A549 (cell line): ENCODE measurements around the gene RAI14. TPM values are rescaled to one million over a fixed set of nuclear protein-coding genes. Genes with fewer than 3 reads are reported as not detected.

ENCODE experiments used
- ATAC-seq, 2 experiments: fragments of 200-7000 bp in 1 of 2; fragments of >200 bp in 1 of 2; cut with Nextera tagmentation in 1 of 2; cut with Tn5 transposase in 1 of 2; 3 replicates each; pipeline versions ENCODE4 v1.8.0 to v1.9.1; 2018 to 2020; ENCODE audit warnings: mild to moderate bottlenecking in 1 of 2, moderate library complexity in 1 of 2
- CTCF ChIA-PET: fragments of 300-600 bp; sonication (Branson Sonifier 250); formaldehyde crosslinking; extraction: SDS; loops from one replicate; lab custom pipeline; 2021; ENCODE audit warnings: antibody characterized with exemption, inconsistent platforms; lab: Yijun Ruan, JAX
- POLR2A ChIA-PET: fragments of 350-600 bp; formaldehyde crosslinking; extraction: SDS; loops from one replicate; lab custom pipeline; 2021; ENCODE audit warnings: antibody characterized with exemption, inconsistent platforms; lab: Yijun Ruan, JAX
- DNase-seq, 2 experiments: peaks; one replicate each; pipeline versions ENCODE4 v3.0.0 to v3.0.0-alpha.2; 2011 to 2016; ENCODE audit warnings: low read depth in 1 of 2, low spot score in 1 of 2
- FAIRE-seq: peaks from 2 replicates; lab custom pipeline; 2011; peaks lifted over from hg19 to GRCh38; lab: Jason Lieb, UNC
- H3K27ac ChIP-seq, 2 experiments: fragments of >200 bp; sonication (Bioruptor Twin); formaldehyde crosslinking; 3 replicates each; pipeline ENCODE4 v1.5.1; 2016 to 2017
- H3K4me1 ChIP-seq: fragments of >200 bp; sonication (Bioruptor Twin); formaldehyde crosslinking; 3 replicates; pipeline ENCODE4 v1.6.1; 2016
- H3K4me2 ChIP-seq: fragments of >200 bp; sonication (Bioruptor Twin); formaldehyde crosslinking; 3 replicates; pipeline ENCODE4 v1.6.1; 2016
- H3K4me3 ChIP-seq: fragments of >200 bp; sonication (Bioruptor Twin); formaldehyde crosslinking; 3 replicates; pipeline ENCODE4 v1.5.1; 2016
- H3K9me3 ChIP-seq: fragments of >200 bp; sonication (Bioruptor Twin); formaldehyde crosslinking; 3 replicates; pipeline ENCODE4 v1.6.1; 2016
- ATOH8 ChIP-seq: fragments of 250-450 bp; sonication (Bioruptor Pico); IDR thresholded peaks from 2 replicates; pipeline ENCODE4 v1.5.0; 2020; ENCODE audit warnings: low read depth, mild to moderate bottlenecking, moderate library complexity
- BCL3 ChIP-seq: fragments of >200 bp; sonication (Bioruptor Twin); formaldehyde crosslinking; IDR thresholded peaks from 3 replicates; pipeline ENCODE4 v1.6.1; 2016
- BHLHE40 ChIP-seq: IDR thresholded peaks from 2 replicates; pipeline ENCODE4 v1.6.1; 2012; ENCODE audit warnings: low read depth, low read length, inconsistent platforms
- CBX8 ChIP-seq: fragments of 200-600 bp; sonication (generic); IDR thresholded peaks from 2 replicates; pipeline ENCODE4 v1.6.1; 2016
- CEBPB ChIP-seq, 2 experiments: fragments of >200 bp in 1 of 2; sonication (Bioruptor Twin) in 1 of 2; formaldehyde crosslinking in 1 of 2; IDR thresholded peaks; 2 replicates each; pipeline ENCODE4 v1.6.1; 2012 to 2016
- EHMT2 ChIP-seq: fragments of 200-600 bp; sonication (generic); IDR thresholded peaks from 2 replicates; pipeline ENCODE4 v1.6.1; 2016; ENCODE audit warnings: antibody characterized with exemption, low read depth, mild to moderate bottlenecking, moderate library complexity
- FOSL2 ChIP-seq, 2 experiments: fragments of 450-650 bp in 1 of 2; fragments of >200 bp in 1 of 2; sonication (Bioruptor Twin) in 1 of 2; formaldehyde crosslinking; IDR thresholded peaks; 2 replicates each; pipeline versions ENCODE4 v1.5.0 to v1.6.1; 2016 to 2020; ENCODE audit warnings: mild to moderate bottlenecking in 1 of 2, moderate library complexity in 1 of 2
- FOXS1 ChIP-seq: fragments of 250-450 bp; sonication (Bioruptor Pico); IDR thresholded peaks from 2 replicates; pipeline ENCODE4 v1.5.0; 2020; ENCODE audit warnings: mild to moderate bottlenecking, moderate library complexity
- GATA3 ChIP-seq: IDR thresholded peaks from 2 replicates; pipeline ENCODE4 v1.6.1; 2012; ENCODE audit warnings: borderline replicate concordance
- HDAC2 ChIP-seq: fragments of 200-600 bp; sonication (generic); IDR thresholded peaks from 2 replicates; pipeline ENCODE4 v1.6.1; 2016
- HEYL ChIP-seq: fragments of 250-450 bp; sonication (Bioruptor Pico); IDR thresholded peaks from 2 replicates; pipeline ENCODE4 v1.8.0; 2021; ENCODE audit warnings: mild to moderate bottlenecking, moderate library complexity
- JUN ChIP-seq, 2 experiments: fragments of >200 bp; sonication (Bioruptor Twin); formaldehyde crosslinking; IDR thresholded peaks; 2 replicates in 1 of 2; 3 replicates in 1 of 2; pipeline ENCODE4 v1.6.1; 2016 to 2017
- JUNB ChIP-seq: fragments of >200 bp; sonication (Bioruptor Twin); formaldehyde crosslinking; IDR thresholded peaks from 2 replicates; pipeline ENCODE4 v1.6.1; 2016
- KDM5A ChIP-seq: fragments of 200-600 bp; sonication (generic); IDR thresholded peaks from 2 replicates; pipeline ENCODE4 v1.6.1; 2016; ENCODE audit warnings: antibody characterized with exemption, mild to moderate bottlenecking
- MAFK ChIP-seq: fragments of 450-650 bp; IDR thresholded peaks from 2 replicates; pipeline ENCODE4 v1.6.1; 2014; ENCODE audit not compliant: partially characterized antibody
- MAX ChIP-seq: IDR thresholded peaks from 2 replicates; pipeline ENCODE4 v1.6.1; 2012
- NPAS2 ChIP-seq: fragments of 250-450 bp; sonication (Bioruptor Pico); IDR thresholded peaks from 2 replicates; pipeline ENCODE4 v1.8.0; 2022; ENCODE audit warnings: mild to moderate bottlenecking, moderate library complexity, borderline replicate concordance
- PBX3 ChIP-seq: IDR thresholded peaks from 2 replicates; pipeline ENCODE4 v1.6.1; 2012
- PHF8 ChIP-seq: fragments of 200-600 bp; sonication (generic); IDR thresholded peaks from 2 replicates; pipeline ENCODE4 v1.6.1; 2016; ENCODE audit warnings: low read depth, mild to moderate bottlenecking, antibody characterized with exemption, moderate library complexity, borderline replicate concordance
- RFX5 ChIP-seq: fragments of 450-650 bp; IDR thresholded peaks from 2 replicates; pipeline ENCODE4 v1.7.1; 2014; ENCODE audit warnings: antibody characterized with exemption, mild to moderate bottlenecking, moderate library complexity
- RNF2 ChIP-seq: fragments of 200-600 bp; sonication (generic); IDR thresholded peaks from 2 replicates; pipeline ENCODE4 v1.6.1; 2016; ENCODE audit warnings: low read depth, mild to moderate bottlenecking, antibody characterized with exemption, moderate library complexity, borderline replicate concordance
- SMC3 ChIP-seq: fragments of >200 bp; sonication (Bioruptor Twin); formaldehyde crosslinking; IDR thresholded peaks from 3 replicates; pipeline ENCODE4 v1.6.1; 2018; ENCODE audit warnings: inconsistent platforms
- TP53 ChIP-seq: fragments of 250-450 bp; sonication (Bioruptor Pico); IDR thresholded peaks from 2 replicates; pipeline ENCODE4 v1.5.0; 2021; ENCODE audit warnings: mild to moderate bottlenecking, moderate library complexity
- ZC3H11A ChIP-seq: fragments of 450-650 bp; IDR thresholded peaks from 2 replicates; pipeline ENCODE4 v1.6.1; 2014; ENCODE audit warnings: antibody characterized with exemption, mild to moderate bottlenecking
- ZNF302 ChIP-seq: fragments of 250-450 bp; sonication (Bioruptor Pico); IDR thresholded peaks from 2 replicates; pipeline ENCODE4 v1.9.0; 2021; ENCODE audit warnings: inconsistent platforms, mild to moderate bottlenecking, moderate library complexity
- ZSCAN20 ChIP-seq: fragments of 250-450 bp; sonication (Bioruptor Pico); IDR thresholded peaks from 2 replicates; pipeline ENCODE4 v1.8.0; 2022; ENCODE audit warnings: mild to moderate bottlenecking, moderate library complexity
- WGBS: methylation state at CpG from one replicate; pipeline ENCODE4 v1.1.6; 2017; ENCODE audit errors: missing lambda C conversion rate; 5-methylcytosine and 5-hydroxymethylcytosine counted together
- polyA plus RNA-seq, 4 experiments: library from polyadenylated mRNA; depleted of rRNA in 3 of 4; stranded (reverse); fragments of >200 nt; fragmentation: RNase III in 1 of 4; extraction: RNeasy Plus Mini Kit Qiagen cat#74134 plus additional on column Dnase treatment in 1 of 4; gene quantifications; 2 replicates in 3 of 4; 3 replicates in 1 of 4; pipeline ENCODE4 v1.2.3, GENCODE V29; 2011 to 2017

Gene RAI14
- polyA plus RNA-seq, 2 of the 4 experiments (the other 2 are of a cell fraction): 71.9 to 97.7 TPM

- TF ChIP-seq ZNF302 (no peak), KDM5A (no peak), FOXS1 (CRISPR knock-in tag) (no peak), ZSCAN20 (CRISPR knock-in tag) (no peak), CBX8 (no peak), GATA3 (no peak), MAX (no peak), RFX5 (no peak), HDAC2 (no peak), PHF8 (no peak), NPAS2 (CRISPR knock-in tag) (no peak), HEYL (CRISPR knock-in tag) (no peak)
- no peaks in the 10 kb centered on the region for H3K9me3 ChIP-seq
- no peak overlapping the region for H3K27ac ChIP-seq
- ChIA-PET CTCF (interaction anchor here (1.0 kb wide), 3 partner anchors 13 to 191 kb away, joined by 3 to 5 read pairs (median 3); no protein-coding TSS in a partner anchor), POLR2A (interaction anchor here (0.7 kb wide), 1 partner anchor 136 kb away, joined by 4 read pairs; no protein-coding TSS in a partner anchor)
- ATAC-seq: no peak
- WGBS: 91% methylated on average over 3 of the region's 3 CpGs
- no peak overlapping the region for H3K4me2 ChIP-seq
- H3K4me3 ChIP-seq: no peak overlapping the region
- DNase-seq: no peak
- H3K4me1 ChIP-seq: peaks cover 69% of the 10 kb centered on the region
- FAIRE-seq: no peak
Measured at GRCh38 chr5:34677428-34677827, 21.3 kb downstream of the RAI14 start.

- H3K4me1 ChIP-seq: peaks cover 81% of the 10 kb centered on the region
- H3K27ac ChIP-seq: peak overlapping the region; percentile 23 to 64; a peak in 4 of 6 replicates
- 50% methylated on average over 2 of the region's 2 CpGs for WGBS
- ChIA-PET CTCF (interaction anchor here (1.2 to 2.0 kb wide), 4 partner anchors 11 to 217 kb away, joined by 3 to 7 read pairs (median 4); partner anchors contain the start of gene RAI14), POLR2A (interaction anchor here (1.0 kb wide), 1 partner anchor 25 kb away, joined by 3 read pairs; the partner anchor contains the start of gene RAI14)
- ATAC-seq (no peak), FAIRE-seq (no peak), DNase-seq (no peak)
- no peak overlapping the region for H3K4me3 ChIP-seq
- no peaks in the 10 kb centered on the region for H3K9me3 ChIP-seq
- H3K4me2 ChIP-seq: peak overlapping the region; percentile 16; the same call in 1 of the 3 replicates
- TF ChIP-seq GATA3: no peak
- TF ChIP-seq RNF2: no peak
- TF ChIP-seq CEBPB (IDR thresholded peaks at IDR 0.05): no peak
- no peak for TF ChIP-seq HDAC2
- no peak for TF ChIP-seq MAX
- TF ChIP-seq ZC3H11A: no peak
- TF ChIP-seq ZSCAN20 (CRISPR knock-in tag): no peak
- TF ChIP-seq PBX3: no peak
- TF ChIP-seq CBX8: no peak
- TF ChIP-seq MAFK: no peak
- no peak for TF ChIP-seq BCL3
Measured at GRCh38 chr5:34680896-34681295, 24.8 kb downstream of the RAI14 start.

GRCh38 chr5:34682926-34683623, 26.9 kb downstream of the RAI14 start:
- Histone ChIP-seq H3K4me3 (no peak overlapping the region), H3K9me3 (no peaks in the 10 kb centered on the region), H3K27ac (peak overlapping the region; percentile 85 to 93), H3K4me2 (peak overlapping the region; percentile 95), H3K4me1 (peaks cover 83% of the 10 kb centered on the region)
- CTCF ChIA-PET: interaction anchor here (1.1 to 2.2 kb wide), 3 partner anchors 20 to 160 kb away, joined by 3 to 11 read pairs (median 4); no protein-coding TSS in a partner anchor
- DNase-seq (peak; percentile 22 to 87), ATAC-seq (peak in 1 of 2 experiments; percentile 1; a peak in 1 of 6 replicates), FAIRE-seq (no peak)
- POLR2A ChIA-PET: interaction anchor here (1.1 kb wide), 1 partner anchor 97 kb away, joined by 3 read pairs; no protein-coding TSS in a partner anchor
- WGBS: 6% methylated on average over 8 of the region's 8 CpGs
- no peak for TF ChIP-seq KDM5A
- TF ChIP-seq MAFK: peak; percentile 9
- TF ChIP-seq FOSL2 (IDR thresholded peaks at IDR 0.05): no peak
- TF ChIP-seq FOSL2 (CRISPR knock-in tag; IDR thresholded peaks at IDR 0.05): peak; percentile 45
- TF ChIP-seq TP53 (CRISPR knock-in tag): no peak
- TF ChIP-seq BHLHE40: no peak
- 0 out of 2 replicates have a peak, but pooled peaks have one; percentile 22 for TF ChIP-seq ATOH8 (CRISPR knock-in tag)
- peak in 1 of 2 experiments; percentile 48; a peak in 1 of 4 replicates for TF ChIP-seq CEBPB (IDR thresholded peaks at IDR 0.05)
- 0 out of 3 replicates have a peak, but pooled peaks have one; percentile 29 for TF ChIP-seq BCL3
- peak; percentile 23; the same call in 1 of the 2 replicates for TF ChIP-seq GATA3
- TF ChIP-seq MAX: peak; percentile 39; the same call in 1 of the 2 replicates
- no peak for TF ChIP-seq SMC3
- TF ChIP-seq EHMT2: no peak
- no peak for TF ChIP-seq NPAS2 (CRISPR knock-in tag)
- peak; percentile 44 for TF ChIP-seq JUNB
- TF ChIP-seq JUN (IDR thresholded peaks at IDR 0.05): peak; percentile 45 to 56; a peak in 2 of 5 replicates
